Epidermal melanocyte (primary cell): ENCODE data around the gene SLC6A19.

Source experiments
- DNase-seq: peaks from one replicate; pipeline ENCODE4 v3.0.0; 2011; ENCODE audit warnings: low spot score; ENCODE audit not compliant: insufficient read length

Gene SLC6A19

DNA sequence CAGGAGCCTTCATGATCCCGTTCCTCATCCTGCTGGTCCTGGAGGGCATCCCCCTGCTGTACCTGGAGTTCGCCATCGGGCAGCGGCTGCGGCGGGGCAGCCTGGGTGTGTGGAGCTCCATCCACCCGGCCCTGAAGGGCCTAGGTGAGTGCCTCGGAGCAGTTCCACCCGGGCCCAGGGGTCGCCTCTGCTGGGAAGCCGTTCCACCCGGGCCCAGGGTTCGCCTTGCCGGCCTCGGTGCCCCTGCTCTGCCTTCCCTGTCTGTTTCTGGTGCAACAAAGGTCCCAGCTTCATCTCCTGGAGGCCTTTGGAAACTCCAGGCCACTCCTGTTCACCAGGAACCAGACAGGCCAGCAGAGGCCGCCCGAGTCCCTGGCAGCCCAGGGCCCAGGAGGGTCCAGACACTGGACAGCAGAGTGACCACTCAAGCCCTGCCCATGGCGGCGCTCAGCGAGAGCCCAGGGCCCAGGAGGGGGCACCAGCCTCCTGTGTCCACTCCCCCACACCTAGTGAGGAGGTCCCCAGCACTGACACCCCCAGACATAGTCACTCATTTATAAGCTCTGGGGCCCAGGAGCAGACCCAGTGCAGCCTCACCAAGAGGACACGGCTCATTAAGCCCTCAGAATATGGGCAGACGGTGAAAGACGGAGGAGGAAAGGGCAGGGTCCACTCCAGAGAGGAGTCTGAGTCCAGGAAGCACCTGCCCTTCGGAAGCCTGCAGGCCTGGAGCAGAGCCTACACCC lies 7.5 kb downstream of the SLC6A19 start:
- DNase-seq = peak; percentile 47

DNA sequence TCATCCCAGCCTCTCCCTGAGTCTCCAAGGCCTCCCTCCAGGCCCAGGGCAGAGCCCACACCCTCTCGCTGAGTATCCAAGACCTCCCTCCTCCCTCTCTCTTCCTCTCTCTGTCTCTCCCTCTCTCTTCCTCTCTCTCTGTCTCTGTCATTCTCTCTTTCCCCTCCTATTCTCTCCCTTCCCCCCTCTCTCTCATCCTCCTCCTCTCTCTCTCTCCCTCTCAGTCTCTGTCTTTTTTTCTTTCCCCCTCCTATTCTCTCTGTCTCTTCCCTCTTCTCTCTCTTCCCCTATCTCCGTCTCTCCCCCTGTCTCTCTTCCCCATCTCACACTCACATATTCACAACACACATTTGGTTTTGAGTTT lies 8.1 kb downstream of the SLC6A19 start:
- DNase-seq = no peak

DNA sequence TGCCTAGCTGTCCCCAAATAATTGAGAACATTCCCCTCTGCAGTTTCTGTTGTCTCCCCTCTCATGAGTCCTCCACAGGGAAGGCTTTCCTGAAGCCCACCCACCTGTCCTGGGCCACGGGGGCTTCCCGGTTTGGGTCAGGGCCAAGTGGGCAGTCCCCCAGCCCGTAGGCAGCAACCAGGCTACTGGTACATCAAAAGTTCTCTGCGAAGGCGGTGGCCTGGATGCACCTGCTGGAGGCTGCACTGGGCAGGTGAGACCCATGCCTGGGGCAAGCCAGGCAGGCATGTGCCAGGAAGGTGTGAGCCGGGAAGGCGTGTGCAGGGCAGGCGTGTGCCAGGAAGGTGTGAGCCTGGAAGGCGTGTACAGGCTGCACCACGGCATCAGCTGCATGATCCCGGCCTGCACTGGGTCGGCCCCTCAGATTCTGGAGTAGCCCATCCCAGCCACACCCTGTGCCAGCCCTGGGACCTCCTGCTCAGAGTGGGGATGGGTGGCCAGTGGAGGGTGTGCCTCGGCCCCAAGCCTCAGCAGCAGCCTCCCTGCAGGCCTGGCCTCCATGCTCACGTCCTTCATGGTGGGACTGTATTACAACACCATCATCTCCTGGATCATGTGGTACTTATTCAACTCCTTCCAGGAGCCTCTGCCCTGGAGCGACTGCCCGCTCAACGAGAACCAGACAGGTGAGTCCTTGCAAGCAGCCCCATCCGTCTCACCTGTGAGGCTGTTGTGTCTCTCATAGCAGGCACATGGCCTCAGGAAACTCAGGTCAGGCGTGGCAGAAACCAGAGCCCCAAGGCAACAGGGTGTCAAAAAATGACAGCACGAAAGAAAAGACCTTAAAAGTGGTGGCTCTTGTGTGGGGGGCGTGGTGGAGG lies 8.7 kb downstream of the SLC6A19 start:
- DNase-seq = no peak

GRCh38 chr5:1210832-1211251 lies 9.4 kb downstream of the SLC6A19 start:
- DNase-seq = no peak

GRCh38 chr5:1211701-1212100 lies 10.3 kb downstream of the SLC6A19 start:
- no peak for DNase-seq

GRCh38 chr5:1212271-1212670 lies 10.9 kb downstream of the SLC6A19 start:
- no peak for DNase-seq

DNA sequence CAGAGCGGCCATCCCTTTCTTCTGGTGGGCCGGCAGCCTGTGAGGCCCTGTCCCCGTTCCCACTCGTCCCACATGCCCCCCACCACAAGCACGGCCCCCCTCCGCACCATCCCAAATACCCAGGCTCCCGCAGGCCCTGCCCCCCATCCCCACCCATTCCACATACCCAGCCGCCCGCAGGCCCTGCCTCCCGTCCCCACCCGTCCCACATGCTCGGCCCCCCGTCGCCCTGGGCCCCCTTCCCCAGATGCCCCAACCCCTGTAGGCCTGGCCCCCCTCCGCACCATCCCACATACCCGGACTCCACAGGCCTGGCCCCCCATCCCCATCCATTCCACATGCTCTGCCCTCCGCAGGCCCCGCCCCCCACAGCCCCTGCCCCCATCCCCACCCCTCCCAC lies 11.5 kb downstream of the SLC6A19 start:
- no peak for DNase-seq

DNA sequence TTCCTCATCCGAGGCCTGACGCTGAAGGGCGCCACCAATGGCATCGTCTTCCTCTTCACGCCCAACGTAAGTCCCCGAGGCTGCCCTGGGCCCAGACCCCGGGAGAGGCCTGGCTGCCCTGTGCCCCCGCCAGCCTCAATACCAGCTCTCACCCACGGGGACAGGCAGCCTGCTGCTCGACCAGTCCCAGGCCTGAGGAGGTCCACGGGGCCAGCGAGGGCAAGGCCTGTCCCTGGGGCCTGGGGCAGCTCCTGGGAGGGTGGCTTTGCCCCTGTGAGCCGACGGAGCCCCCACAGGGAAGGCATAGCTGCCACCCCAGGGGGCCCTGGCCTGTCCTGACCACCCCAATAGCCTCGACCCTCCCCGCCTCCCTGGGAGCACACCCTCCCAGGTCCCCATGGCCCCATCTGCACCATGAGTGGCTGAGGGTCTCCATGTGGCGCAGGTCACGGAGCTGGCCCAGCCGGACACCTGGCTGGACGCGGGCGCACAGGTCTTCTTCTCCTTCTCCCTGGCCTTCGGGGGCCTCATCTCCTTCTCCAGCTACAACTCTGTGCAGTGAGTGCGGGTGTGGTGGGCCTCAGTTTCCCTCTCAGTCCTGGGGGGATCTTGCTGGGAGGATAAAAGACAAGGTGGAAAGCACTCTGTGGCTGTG lies 12.2 kb downstream of the SLC6A19 start:
- DNase-seq = no peak

GRCh38 chr5:1214163-1214935 lies 13.0 kb downstream of the SLC6A19 start:
- no peak for DNase-seq

DNA sequence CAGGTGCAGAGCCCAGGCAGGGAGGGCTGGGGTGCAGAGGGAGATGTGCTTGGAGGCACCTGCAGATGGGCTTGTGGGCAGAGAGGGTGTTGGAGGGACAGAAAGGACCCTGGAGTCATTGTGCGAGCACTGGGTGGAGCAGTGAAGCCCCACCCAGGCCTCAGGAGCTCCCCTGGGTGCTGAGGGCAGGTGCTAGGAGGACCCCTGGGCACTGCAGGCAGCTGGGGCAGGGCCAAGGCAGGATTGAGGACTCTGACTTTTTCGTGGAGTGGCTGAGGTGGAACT lies 13.5 kb downstream of the SLC6A19 start:
- no peak for DNase-seq

DNA sequence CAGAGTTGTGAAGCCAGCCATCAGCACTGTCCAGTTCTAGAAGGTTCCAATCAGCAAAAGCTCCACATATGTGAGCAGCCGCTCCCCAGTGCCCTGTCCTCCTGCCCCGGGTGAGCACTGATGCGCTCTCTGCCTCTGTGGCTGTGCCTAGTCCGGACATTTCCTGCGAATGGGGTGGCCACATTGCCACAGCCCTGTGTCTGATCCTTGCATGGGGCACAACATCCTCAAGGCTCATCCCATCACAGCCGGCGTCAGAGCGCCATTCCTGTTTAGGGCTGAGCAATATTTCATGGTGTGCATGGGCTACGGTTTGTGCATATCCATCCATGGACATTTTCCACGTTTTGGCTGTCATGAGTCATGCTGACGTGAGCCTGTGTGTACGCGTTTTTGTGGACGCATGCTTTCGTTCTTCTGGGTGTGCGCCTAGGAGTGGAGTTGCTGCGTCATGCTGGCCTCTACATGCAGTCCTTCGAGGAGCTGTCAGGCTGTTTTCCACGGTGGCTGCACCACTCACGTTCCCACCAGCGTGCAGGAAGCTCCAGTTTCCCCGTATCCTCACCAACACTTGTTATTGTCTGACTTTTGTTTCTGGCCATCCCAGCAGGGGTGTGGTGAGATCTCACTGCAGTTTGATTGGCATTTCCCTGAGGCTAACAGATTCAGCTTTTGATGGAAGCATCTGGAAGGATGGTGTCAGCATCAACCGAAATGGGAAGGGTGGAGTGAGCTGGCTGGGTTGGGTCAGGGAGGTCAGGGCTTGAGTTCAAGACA lies 14.1 kb downstream of the SLC6A19 start:
- no peak for DNase-seq

DNA sequence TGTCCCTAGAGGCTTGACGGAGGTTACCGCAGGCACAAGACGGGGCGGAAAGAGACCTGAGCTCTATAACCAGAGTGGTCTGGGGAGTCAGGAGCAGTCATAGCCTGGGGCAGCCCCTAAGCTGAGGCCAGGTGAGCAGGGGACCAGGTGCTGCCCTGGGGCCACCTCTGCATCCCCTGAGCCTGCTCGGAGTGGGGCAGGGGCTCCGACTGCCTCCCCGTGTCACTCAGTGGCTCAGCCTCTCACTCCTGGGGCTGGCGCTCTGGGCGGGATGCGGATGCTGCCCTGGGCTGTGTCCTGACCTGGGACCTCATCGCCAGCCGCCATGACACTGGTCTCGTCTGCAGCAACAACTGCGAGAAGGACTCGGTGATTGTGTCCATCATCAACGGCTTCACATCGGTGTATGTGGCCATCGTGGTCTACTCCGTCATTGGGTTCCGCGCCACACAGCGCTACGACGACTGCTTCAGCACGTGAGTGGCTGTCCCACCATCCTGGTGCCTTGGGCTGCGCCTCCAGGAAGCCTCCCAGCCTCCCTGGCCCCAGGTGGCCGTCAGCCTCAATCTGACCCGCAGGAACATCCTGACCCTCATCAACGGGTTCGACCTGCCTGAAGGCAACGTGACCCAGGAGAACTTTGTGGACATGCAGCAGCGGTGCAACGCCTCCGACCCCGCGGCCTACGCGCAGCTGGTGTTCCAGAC lies 15.0 kb downstream of the SLC6A19 start:
- DNase-seq = no peak

DNA sequence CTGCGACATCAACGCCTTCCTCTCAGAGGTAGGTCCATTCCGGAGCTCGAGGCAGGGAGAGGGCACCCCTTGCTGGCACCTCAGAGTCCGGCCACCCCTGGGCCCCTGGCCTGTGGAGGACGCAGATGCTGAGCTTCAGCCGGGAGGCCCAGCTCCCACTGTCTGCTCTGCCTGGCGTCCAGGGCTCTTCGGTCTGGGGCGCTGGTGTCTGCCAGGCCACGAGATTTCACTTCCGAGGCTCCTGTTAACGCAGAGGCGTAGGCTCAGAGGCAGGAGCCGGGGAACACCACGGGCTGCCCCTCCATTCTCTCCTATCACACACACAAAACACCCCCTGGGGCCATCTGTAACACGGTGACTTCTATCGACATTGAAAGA lies 15.5 kb downstream of the SLC6A19 start:
- DNase-seq = no peak

GRCh38 chr5:1217596-1218206 lies 16.3 kb downstream of the SLC6A19 start:
- DNase-seq = no peak

GRCh38 chr5:1218351-1219080 lies 17.1 kb downstream of the SLC6A19 start:
- DNase-seq = no peak

DNA sequence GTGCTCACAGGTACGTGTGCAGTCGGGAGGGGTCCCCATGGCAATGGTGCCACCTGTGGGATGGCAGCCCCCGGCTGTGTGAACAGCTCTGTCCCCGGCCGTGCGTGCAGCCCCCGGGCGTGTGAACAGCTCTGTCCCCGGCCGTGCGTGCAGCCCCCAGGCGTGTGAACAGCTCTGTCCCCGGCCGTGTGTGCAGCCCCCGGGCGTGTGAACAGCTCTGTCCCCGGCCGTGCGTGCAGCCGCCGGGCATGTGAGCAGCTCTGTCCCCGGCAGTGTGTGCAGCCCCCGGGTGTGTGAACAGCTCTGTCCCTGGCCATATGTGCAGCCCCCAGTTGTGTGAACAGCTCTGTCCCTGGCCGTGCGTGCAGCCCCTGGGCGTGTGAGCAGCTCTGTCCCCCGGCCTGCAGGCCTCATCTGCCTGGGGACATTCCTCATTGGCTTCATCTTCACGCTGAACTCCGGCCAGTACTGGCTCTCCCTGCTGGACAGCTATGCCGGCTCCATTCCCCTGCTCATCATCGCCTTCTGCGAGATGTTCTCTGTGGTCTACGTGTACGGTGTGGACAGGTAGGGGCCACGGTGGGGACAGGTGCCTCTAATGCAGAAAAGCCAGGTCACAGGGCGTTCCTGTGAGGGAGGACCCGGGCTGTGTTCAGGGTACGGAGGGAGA lies 17.8 kb downstream of the SLC6A19 start:
- no peak for DNase-seq

GRCh38 chr5:1219768-1220100 lies 18.3 kb downstream of the SLC6A19 start:
- DNase-seq = no peak

DNA sequence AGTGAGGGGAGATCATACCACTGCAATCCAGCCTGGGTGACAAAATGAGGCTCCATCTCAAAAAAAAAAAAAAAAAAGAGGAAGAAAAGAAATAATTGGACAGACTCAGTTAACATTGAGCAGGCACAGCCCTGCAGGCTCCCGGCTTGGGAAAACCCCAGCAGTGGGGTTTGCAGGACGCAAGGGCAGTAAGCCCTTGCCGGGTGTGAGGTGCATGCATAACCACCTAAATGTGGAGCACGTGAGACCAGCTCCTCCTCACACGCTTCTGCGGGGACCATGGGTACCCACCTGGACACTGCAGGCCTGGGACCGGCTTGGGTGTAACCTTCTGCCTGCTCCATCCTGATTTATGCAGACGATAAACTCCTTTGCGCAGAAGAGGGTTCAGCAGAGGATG lies 19.0 kb downstream of the SLC6A19 start:
- DNase-seq = no peak

DNA sequence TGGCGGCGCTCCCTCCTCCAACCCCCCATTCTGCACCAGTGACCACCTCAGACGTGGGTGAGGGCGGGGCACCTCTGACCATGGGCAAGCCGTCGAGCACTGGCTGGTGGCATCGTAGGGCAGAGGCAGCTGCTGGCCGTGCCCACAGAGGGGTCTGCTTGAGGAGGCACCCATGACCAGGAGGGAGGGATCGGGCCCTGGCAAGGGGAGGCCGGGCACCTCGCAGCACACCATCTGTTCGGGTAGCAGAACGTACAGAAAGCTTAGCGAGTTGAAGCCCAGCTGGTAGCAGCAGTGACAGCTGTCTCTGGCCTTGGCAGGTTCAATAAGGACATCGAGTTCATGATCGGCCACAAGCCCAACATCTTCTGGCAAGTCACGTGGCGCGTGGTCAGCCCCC lies 19.4 kb downstream of the SLC6A19 start:
- no peak for DNase-seq
